Glutamatergic neuron (in vitro differentiated cells): ENCODE results near the gene ANAPC7. TPM values are rescaled to one million over a fixed set of nuclear protein-coding genes. Genes with fewer than 3 reads are reported as not detected.
"Not testable (repeated sequence)": the region's sequence is repeated elsewhere in the genome, so short reads cannot be mapped to it uniquely, and the experiment has no call there.

Source experiments
- DNase-seq: peaks from one replicate; pipeline ENCODE4 v3.0.0; 2022
- H3K27ac Mint-ChIP-seq: one replicate; pipeline ENCODE4 v1.8.0; 2020; ENCODE audit warnings: mild to moderate bottlenecking, mixed read lengths, inconsistent platforms; ENCODE audit not compliant: unreplicated experiment
- H3K27me3 Mint-ChIP-seq: one replicate; pipeline ENCODE4 v1.8.0; 2020; ENCODE audit warnings: mild to moderate bottlenecking, moderate library complexity, mixed read lengths, inconsistent platforms; ENCODE audit not compliant: unreplicated experiment
- H3K36me3 Mint-ChIP-seq: one replicate; pipeline ENCODE4 v1.8.0; 2020; ENCODE audit warnings: mild to moderate bottlenecking, mixed read lengths, inconsistent platforms; ENCODE audit not compliant: unreplicated experiment
- H3K4me1 Mint-ChIP-seq: one replicate; pipeline ENCODE4 v1.8.0; 2020; ENCODE audit warnings: mild to moderate bottlenecking, low read depth, mixed read lengths, inconsistent platforms; ENCODE audit not compliant: unreplicated experiment
- H3K4me3 Mint-ChIP-seq: one replicate; pipeline ENCODE4 v1.8.0; 2020; ENCODE audit warnings: mild to moderate bottlenecking, mixed read lengths, inconsistent platforms; ENCODE audit not compliant: unreplicated experiment
- H3K9me3 Mint-ChIP-seq: one replicate; pipeline ENCODE4 v1.8.0; 2020; ENCODE audit warnings: mild to moderate bottlenecking, moderate library complexity, mixed read lengths, inconsistent platforms; ENCODE audit not compliant: unreplicated experiment
- total RNA-seq: library from RNA; stranded (reverse); fragmentation: NEBNext Ultra II Directional; extraction: Animal tissue kit (Norgen Biotek cat#: 25700); gene quantifications from one replicate; pipeline ENCODE4 v1.2.1, GENCODE V29; 2021; ENCODE audit not compliant: unreplicated experiment
- TF ChIP-seq, protein P1 (sequence below): fragments of 200-600 bp; sonication (generic); IDR thresholded peaks from one replicate; pipeline ENCODE4 v1.5.0; 2021; ENCODE audit not compliant: partially characterized antibody, unreplicated experiment

The ANAPC7 gene
- total RNA-seq, 1 donor from 2014 or later = 93.7 TPM

DNA sequence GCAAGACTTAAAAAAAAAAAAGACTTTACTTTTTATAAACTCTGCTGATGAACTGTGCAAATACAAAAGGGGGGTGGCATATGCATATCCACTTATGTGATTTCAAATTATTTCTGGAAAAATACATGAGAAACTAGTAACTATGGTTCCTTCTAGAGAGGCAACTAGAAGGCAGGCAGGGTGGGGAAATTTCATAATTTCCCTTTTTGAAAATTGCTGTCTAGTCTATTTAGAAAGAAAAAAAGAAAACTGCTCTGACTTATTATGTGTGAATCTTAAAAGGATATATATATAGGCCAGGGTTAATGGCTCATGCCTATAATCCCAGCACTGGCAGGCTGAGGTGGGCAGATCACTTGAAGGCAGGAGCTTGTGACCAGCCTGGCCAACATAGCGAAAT, 42.3 kb downstream of the ANAPC7 start:
- TF ChIP-seq, protein P1, sequence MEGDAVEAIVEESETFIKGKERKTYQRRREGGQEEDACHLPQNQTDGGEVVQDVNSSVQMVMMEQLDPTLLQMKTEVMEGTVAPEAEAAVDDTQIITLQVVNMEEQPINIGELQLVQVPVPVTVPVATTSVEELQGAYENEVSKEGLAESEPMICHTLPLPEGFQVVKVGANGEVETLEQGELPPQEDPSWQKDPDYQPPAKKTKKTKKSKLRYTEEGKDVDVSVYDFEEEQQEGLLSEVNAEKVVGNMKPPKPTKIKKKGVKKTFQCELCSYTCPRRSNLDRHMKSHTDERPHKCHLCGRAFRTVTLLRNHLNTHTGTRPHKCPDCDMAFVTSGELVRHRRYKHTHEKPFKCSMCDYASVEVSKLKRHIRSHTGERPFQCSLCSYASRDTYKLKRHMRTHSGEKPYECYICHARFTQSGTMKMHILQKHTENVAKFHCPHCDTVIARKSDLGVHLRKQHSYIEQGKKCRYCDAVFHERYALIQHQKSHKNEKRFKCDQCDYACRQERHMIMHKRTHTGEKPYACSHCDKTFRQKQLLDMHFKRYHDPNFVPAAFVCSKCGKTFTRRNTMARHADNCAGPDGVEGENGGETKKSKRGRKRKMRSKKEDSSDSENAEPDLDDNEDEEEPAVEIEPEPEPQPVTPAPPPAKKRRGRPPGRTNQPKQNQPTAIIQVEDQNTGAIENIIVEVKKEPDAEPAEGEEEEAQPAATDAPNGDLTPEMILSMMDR = no peak
- DNase-seq = no peak
- Mint-ChIP-seq H3K4me1 (no peaks in the 10 kb centered on the region), H3K9me3 (peaks cover 2% of the 10 kb centered on the region), H3K27ac (no peak overlapping the region), H3K27me3 (peaks cover 2% of the 10 kb centered on the region), H3K36me3 (no peaks in the 10 kb centered on the region), H3K4me3 (no peak overlapping the region)

DNA sequence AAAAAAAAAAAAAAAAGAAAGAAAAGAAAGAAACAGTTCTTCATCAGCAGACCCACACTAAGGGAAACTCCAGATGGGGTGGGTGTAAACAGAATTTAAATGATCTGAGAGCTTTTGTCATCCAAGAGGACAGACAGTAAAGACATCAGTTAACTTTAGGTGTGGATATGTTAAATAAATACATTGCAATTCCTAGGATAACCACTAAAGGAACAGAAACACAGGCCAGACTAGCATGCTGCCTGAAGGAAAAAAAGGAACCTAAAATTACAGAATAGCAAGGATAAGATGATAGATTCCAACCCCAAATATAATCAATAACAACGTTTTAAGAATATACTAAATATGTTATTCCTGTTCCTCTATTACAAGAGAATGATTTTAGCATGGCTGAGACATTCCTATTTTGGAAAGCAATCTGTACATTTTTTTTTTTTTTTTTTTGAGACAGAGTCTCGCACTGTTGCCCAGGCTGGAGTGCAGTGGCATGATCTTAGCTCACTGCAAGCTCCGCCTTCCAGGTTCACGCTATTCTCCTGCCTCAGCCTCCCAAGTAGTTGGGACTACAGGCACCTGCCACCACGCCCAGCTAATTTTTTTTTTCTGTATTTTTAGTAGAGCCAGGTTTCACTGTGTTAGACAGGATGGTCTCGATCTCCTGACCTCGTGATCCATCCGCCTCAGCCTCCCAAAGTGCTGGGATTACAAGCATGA, 45.0 kb downstream of the ANAPC7 start:
- TF ChIP-seq, protein P1 = peak; percentile 42
- H3K4me1 Mint-ChIP-seq, H3K36me3 Mint-ChIP-seq, H3K9me3 Mint-ChIP-seq, H3K27ac Mint-ChIP-seq, H3K27me3 Mint-ChIP-seq, H3K4me3 Mint-ChIP-seq, DNase-seq: not testable (repeated sequence)

DNA sequence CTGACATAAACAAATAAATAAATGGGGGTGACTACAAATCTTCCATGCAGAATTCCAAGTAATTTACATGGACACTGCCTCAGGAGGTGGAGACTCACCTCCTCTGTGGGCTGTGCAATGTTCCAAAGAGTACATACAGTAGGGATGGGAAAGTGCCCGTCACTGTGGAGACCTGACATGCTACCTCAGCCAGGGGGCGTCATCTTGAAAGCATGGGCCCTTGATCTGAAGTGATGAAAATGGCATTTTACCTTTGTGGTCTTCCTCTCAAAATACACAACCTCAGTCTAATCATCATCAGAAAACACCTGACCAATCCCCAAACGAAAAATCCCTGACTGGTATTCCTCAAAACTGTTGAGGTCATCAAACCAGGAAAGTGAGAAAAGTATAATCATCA, 48.4 kb downstream of the ANAPC7 start:
- Mint-ChIP-seq H3K36me3 (peaks cover 5% of the 10 kb centered on the region), H3K4me1 (peaks cover 7% of the 10 kb centered on the region), H3K9me3 (peaks cover 4% of the 10 kb centered on the region), H3K4me3 (no peak overlapping the region), H3K27ac (peak overlapping the region; percentile 12), H3K27me3 (no peaks in the 10 kb centered on the region)
- TF ChIP-seq, protein P1 = peak; percentile 33
- DNase-seq = no peak

DNA sequence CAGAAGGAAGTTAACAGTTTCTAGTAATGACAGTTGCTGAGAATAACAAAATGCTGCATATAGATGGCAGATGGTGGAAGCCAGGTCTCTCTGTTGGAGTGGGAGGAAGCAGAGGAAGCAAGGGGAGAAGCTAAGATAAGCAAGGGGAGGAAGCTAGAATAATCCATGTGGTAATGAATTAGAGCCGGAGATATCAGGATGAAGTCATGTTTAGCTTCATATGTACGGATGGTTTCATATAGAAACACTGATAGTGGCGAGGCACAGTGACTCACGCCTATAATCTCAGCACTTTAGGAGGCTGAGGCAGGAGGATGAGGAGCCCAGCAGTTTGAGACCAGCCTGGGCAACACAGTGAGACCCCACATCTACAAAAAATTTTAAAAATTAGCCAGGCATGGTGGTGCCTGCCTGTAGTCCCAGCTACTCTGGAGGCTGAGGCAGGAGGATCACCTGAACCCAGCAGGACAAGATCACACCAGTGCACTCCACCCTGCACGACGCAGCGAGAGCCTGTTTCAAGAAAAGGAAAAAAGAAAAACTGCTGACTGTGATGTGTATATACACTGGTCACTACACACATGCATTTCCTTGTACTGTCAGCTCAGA, 49.2 kb downstream of the ANAPC7 start:
- Mint-ChIP-seq H3K27ac (peak overlapping the region; percentile 13), H3K27me3 (no peaks in the 10 kb centered on the region), H3K4me1 (peaks cover 12% of the 10 kb centered on the region), H3K9me3 (peaks cover 8% of the 10 kb centered on the region), H3K4me3 (peak overlapping the region; percentile 34), H3K36me3 (peaks cover 5% of the 10 kb centered on the region)
- TF ChIP-seq, protein P1 = no peak
- DNase-seq = no peak
